Measurements from ENCODE around the gene PPP4R1. TPM values are rescaled to one million over a fixed set of nuclear protein-coding genes. Genes with fewer than 3 reads are reported as not detected.

Gene PPP4R1
- total RNA-seq, 1 donor from 2014 or later = 169 TPM

DNA sequence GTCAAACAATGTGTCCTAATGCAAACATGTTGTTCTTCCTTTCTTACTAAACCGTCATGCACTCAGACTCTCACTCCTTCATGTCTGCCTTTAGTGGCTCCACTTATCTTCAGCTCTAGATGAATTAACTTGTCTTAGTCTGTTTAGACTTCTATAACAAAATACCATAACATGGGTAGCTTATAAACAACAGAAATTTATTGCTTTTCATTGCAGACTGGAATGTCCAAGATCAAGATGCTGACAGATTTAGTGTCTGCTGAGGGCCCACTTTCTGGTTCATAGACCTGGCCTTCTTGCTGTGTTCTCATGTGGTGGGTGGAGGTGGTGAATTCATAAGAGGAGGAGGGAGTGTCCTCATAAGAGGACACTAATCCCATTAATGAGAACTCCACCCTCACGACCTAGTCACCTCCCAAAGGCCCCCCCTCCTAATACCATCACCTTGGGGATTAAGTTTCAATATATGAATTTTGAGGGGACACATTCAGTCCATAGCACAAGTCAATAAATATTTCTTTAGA is 106.7 kb downstream of the PPP4R1 start:
- no peak for DNase-seq

DNA sequence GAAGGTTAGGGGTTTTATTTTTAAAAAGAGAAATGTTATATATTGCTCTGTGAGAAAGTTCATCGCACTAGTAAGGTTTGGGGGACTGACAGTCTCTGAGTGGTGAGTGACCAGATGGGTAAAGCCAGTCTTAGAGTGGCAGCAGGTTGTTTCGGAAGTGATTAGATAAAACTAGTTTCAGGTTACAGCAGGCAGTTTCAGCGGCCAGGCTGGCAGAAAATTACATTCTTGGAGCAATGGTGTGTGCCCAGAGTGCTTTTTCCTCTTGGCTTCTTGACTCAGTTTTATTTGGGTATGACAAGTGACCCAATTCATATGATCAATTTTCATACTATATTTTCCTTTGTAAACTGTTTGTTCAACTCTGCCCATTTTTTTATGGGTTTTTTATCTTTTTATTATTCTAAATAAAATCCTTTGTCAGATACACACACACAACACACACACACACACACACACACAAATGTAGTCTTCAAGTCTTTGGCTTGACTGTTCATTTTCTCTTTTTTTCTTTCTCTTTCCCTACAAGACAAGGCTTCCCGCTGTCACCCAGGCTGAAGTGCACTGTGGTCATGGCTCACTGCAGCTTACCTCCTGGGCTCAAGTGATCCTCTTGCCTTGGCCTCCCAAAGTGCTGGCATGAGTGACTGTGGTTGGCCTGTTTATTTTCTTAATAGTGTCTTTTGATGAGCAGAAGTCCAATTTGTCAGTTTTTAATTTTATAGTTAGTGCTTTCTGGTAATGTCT is 108.1 kb downstream of the PPP4R1 start:
- DNase-seq = no peak

Small RNA genes within 50 kb of the gene (small RNA-seq; reads per million reads assigned to genes)
- gene RNU2-27P (ENCODE audit: low replicate concordance) (not detected), gene RNU6-903P (ENCODE audit: low replicate concordance) (not detected)

Other genes starting within 250 kb of the PPP4R1 start
- 66.2 TPM for gene RALBP1, start 139.0 kb downstream of the PPP4R1 start, total RNA-seq
- 31.0 TPM for gene RAB31, start 93.7 kb upstream of the PPP4R1 start, total RNA-seq

Measured in tongue (tissue), 3 donors.